Measurements from ENCODE around the gene TNC. TPM values are rescaled to one million over a fixed set of nuclear protein-coding genes. Genes with fewer than 3 reads are reported as not detected.
A peak's percentile ranks its signal among the peaks of the same experiment; 100 is the strongest.

TNC gene
- total and polyA plus RNA-seq, 2 experiments from 2014 or later, result 12.7 to 20.9 TPM

GRCh38 chr9:115057559-115057958, 60.4 kb downstream of the TNC start:
- Histone ChIP-seq H3K27me3 (no peaks in the 10 kb centered on the region), H3K4me2 (no peak overlapping the region), H3K9me2 (replicated peaks; ENCODE audit: insufficient read depth) (no peaks in the 10 kb centered on the region), H3K9me3 (ENCODE audit: low read depth) (no peaks in the 10 kb centered on the region), H3K4me3 (no peak overlapping the region), H3K79me2 (no peaks in the 10 kb centered on the region), H3K4me1 (ENCODE audit: insufficient read depth) (no peaks in the 10 kb centered on the region), H4K20me1 (ENCODE audit: insufficient read depth, poor library complexity, severe bottlenecking) (no peaks in the 10 kb centered on the region), H3K36me3 (replicated peaks; ENCODE audit: insufficient read depth, low read depth) (no peaks in the 10 kb centered on the region), H3K27ac (no peak overlapping the region), H2AFZ (no peak overlapping the region)
- TF ChIP-seq CTCF (IDR thresholded peaks at IDR 0.05; ENCODE audit: poor library complexity) (no peak), EZH2 (IDR thresholded peaks at IDR 0.05; ENCODE audit: borderline replicate concordance) (no peak), EZH2phosphoT487 (IDR thresholded peaks at IDR 0.05; ENCODE audit: low read depth, severe bottlenecking, unreplicated experiment) (no peak)
- DNase-seq (ENCODE audit: low spot score), result no peak

GRCh38 chr9:115050002-115050490, 67.9 kb downstream of the TNC start:
- no peak overlapping the region for H3K4me3 ChIP-seq
- H3K4me2 ChIP-seq, result no peak overlapping the region
- no peak overlapping the region for H3K27ac ChIP-seq
- H3K9me2 ChIP-seq (replicated peaks; ENCODE audit: insufficient read depth), result no peaks in the 10 kb centered on the region
- no peaks in the 10 kb centered on the region for H3K27me3 ChIP-seq
- H2AFZ ChIP-seq, result no peak overlapping the region
- no peaks in the 10 kb centered on the region for H3K36me3 ChIP-seq (replicated peaks; ENCODE audit: insufficient read depth, low read depth)
- H3K4me1 ChIP-seq (ENCODE audit: insufficient read depth), result no peaks in the 10 kb centered on the region
- TF ChIP-seq CTCF (IDR thresholded peaks at IDR 0.05; ENCODE audit: poor library complexity) (no peak), EZH2 (IDR thresholded peaks at IDR 0.05; ENCODE audit: borderline replicate concordance) (no peak), EZH2phosphoT487 (IDR thresholded peaks at IDR 0.05; ENCODE audit: low read depth, severe bottlenecking, unreplicated experiment) (no peak)
- WGBS (ENCODE audit: low lambda C conversion rate, missing lambda C conversion rate), result 59% methylated on average over 5 of the region's 5 CpGs
- no peaks in the 10 kb centered on the region for H3K79me2 ChIP-seq
- DNase-seq (ENCODE audit: low spot score), result no peak
- no peaks in the 10 kb centered on the region for H3K9me3 ChIP-seq (ENCODE audit: low read depth)
- H4K20me1 ChIP-seq (ENCODE audit: insufficient read depth, poor library complexity, severe bottlenecking), result no peaks in the 10 kb centered on the region

- Histone ChIP-seq H3K9me3 (ENCODE audit: low read depth) (no peaks in the 10 kb centered on the region), H3K9me2 (replicated peaks; ENCODE audit: insufficient read depth) (no peaks in the 10 kb centered on the region), H3K4me3 (no peak overlapping the region), H4K20me1 (ENCODE audit: insufficient read depth, poor library complexity, severe bottlenecking) (no peaks in the 10 kb centered on the region), H3K27ac (peak overlapping the region; percentile 66), H3K4me2 (no peak overlapping the region), H3K27me3 (no peaks in the 10 kb centered on the region), H3K79me2 (no peaks in the 10 kb centered on the region), H2AFZ (no peak overlapping the region), H3K36me3 (replicated peaks; ENCODE audit: insufficient read depth, low read depth) (no peaks in the 10 kb centered on the region), H3K4me1 (ENCODE audit: insufficient read depth) (peaks cover 5% of the 10 kb centered on the region)
- peak; percentile 37 for DNase-seq (ENCODE audit: low spot score)
- TF ChIP-seq EZH2phosphoT487 (IDR thresholded peaks at IDR 0.05; ENCODE audit: low read depth, severe bottlenecking, unreplicated experiment) (no peak), CTCF (IDR thresholded peaks at IDR 0.05; ENCODE audit: poor library complexity) (no peak), EZH2 (IDR thresholded peaks at IDR 0.05; ENCODE audit: borderline replicate concordance) (no peak)
- 38% methylated on average over 1 of the region's 1 CpG for WGBS (ENCODE audit: low lambda C conversion rate, missing lambda C conversion rate)
Observed at GRCh38 chr9:115046824-115047223, 71.1 kb downstream of the TNC start.

- Histone ChIP-seq H3K79me2 (no peaks in the 10 kb centered on the region), H3K4me1 (ENCODE audit: insufficient read depth) (peaks cover 5% of the 10 kb centered on the region), H3K4me3 (no peak overlapping the region), H3K4me2 (no peak overlapping the region), H3K27me3 (no peaks in the 10 kb centered on the region), H3K36me3 (replicated peaks; ENCODE audit: insufficient read depth, low read depth) (no peaks in the 10 kb centered on the region), H3K9me2 (replicated peaks; ENCODE audit: insufficient read depth) (no peaks in the 10 kb centered on the region), H2AFZ (no peak overlapping the region), H4K20me1 (ENCODE audit: insufficient read depth, poor library complexity, severe bottlenecking) (no peaks in the 10 kb centered on the region), H3K9me3 (ENCODE audit: low read depth) (no peaks in the 10 kb centered on the region), H3K27ac (peak overlapping the region; percentile 66)
- no peak for DNase-seq (ENCODE audit: low spot score)
- no peak for TF ChIP-seq EZH2 (IDR thresholded peaks at IDR 0.05; ENCODE audit: borderline replicate concordance)
- TF ChIP-seq EZH2phosphoT487 (IDR thresholded peaks at IDR 0.05; ENCODE audit: low read depth, severe bottlenecking, unreplicated experiment), result no peak
- TF ChIP-seq CTCF (IDR thresholded peaks at IDR 0.05; ENCODE audit: poor library complexity), result no peak
- 90% methylated on average over 6 of the region's 6 CpGs for WGBS (ENCODE audit: low lambda C conversion rate, missing lambda C conversion rate)
Observed at GRCh38 chr9:115046199-115046598, 71.8 kb downstream of the TNC start.
